ENCODE results near the gene POLE.

Gene POLE

GRCh38 chr12:132718644-132719043, 31.5 kb upstream of the POLE start:
- Histone ChIP-seq H3K9me3 (ENCODE audit: control insufficient read depth, insufficient read depth, low read length) (no peaks in the 10 kb centered on the region), H3K4me3 (ENCODE audit: low read length) (no peak overlapping the region), H3K4me1 (ENCODE audit: control insufficient read depth, low read length) (no peaks in the 10 kb centered on the region), H3K9me2 (replicated peaks; ENCODE audit: control insufficient read depth, low read length) (no peaks in the 10 kb centered on the region), H3K4me2 (ENCODE audit: low read length) (no peak overlapping the region), H3F3A (ENCODE audit: control insufficient read depth, insufficient read depth) (peaks cover 16% of the 10 kb centered on the region), H3K79me2 (ENCODE audit: control insufficient read depth, low read length) (peaks cover 61% of the 10 kb centered on the region), H3K27ac (ENCODE audit: low read depth, low read length) (no peak overlapping the region), H3K27me3 (ENCODE audit: control insufficient read depth, low read length) (no peaks in the 10 kb centered on the region), H4K20me1 (ENCODE audit: control insufficient read depth, insufficient read depth, low read depth, low read length) (peaks cover 14% of the 10 kb centered on the region; the same call in 1 of the 2 replicates), H3K36me3 (ENCODE audit: control insufficient read depth, low read length) (peaks cover 85% of the 10 kb centered on the region)
- TF ChIP-seq EZH2phosphoT487 (IDR thresholded peaks at IDR 0.05; ENCODE audit: borderline replicate concordance, low read length) = no peak
- TF ChIP-seq CTCF (IDR thresholded peaks at IDR 0.05; ENCODE audit: low read depth, low read length, poor library complexity, severe bottlenecking) = no peak

DNA sequence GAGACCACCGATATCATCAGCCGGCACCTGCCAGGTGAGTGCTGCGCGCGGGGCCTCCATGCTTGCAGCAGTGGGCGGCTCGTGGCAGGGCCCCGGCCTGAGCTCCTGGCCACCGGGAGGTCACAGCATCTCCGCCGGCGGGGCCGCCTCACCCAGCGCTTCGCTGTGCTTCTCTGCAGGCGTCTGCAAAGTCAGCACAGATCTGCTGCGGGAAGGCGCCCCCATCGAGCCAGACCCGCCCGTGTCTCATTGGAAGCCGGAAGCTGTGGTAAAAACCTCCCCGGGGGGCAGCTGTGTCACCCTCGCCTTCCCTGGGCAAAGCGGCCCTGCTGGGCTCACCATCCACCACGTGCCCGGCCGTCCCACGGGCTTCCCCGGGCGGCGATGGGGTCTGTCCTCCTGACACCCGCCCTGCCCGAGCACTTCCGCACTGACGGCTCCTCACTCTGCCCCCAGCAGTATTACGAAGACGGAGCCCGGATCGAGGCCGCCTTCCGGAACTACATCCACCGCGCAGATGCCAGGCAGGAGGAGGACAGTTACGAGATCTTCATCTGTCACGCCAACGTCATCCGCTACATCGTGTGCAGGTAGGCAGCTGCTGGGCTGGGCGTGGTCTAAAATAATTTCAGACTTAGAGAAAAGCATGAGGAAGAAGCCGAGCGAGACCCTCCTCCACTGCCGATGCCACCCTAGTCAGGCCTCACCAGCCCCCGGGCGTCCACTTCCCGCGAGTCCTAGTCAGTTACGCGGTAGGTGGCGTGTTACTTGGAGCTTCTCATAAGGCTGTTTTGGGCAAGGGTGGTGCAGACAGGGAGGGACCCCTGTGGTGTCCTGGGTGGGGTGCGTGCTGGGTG, 30.6 kb upstream of the POLE start:
- Histone ChIP-seq H3K4me3 (ENCODE audit: low read length) (no peak overlapping the region), H3K9me3 (ENCODE audit: control insufficient read depth, insufficient read depth, low read length) (no peaks in the 10 kb centered on the region), H3K36me3 (ENCODE audit: control insufficient read depth, low read length) (peaks cover 85% of the 10 kb centered on the region), H3K4me1 (ENCODE audit: control insufficient read depth, low read length) (peaks cover 7% of the 10 kb centered on the region; the same call in 1 of the 2 replicates), H3K27me3 (ENCODE audit: control insufficient read depth, low read length) (no peaks in the 10 kb centered on the region), H3K9me2 (replicated peaks; ENCODE audit: control insufficient read depth, low read length) (no peaks in the 10 kb centered on the region), H3K4me2 (ENCODE audit: low read length) (no peak overlapping the region), H4K20me1 (ENCODE audit: control insufficient read depth, insufficient read depth, low read depth, low read length) (peaks cover 18% of the 10 kb centered on the region; the same call in 1 of the 2 replicates), H3K79me2 (ENCODE audit: control insufficient read depth, low read length) (peaks cover 62% of the 10 kb centered on the region), H3F3A (ENCODE audit: control insufficient read depth, insufficient read depth) (peaks cover 15% of the 10 kb centered on the region), H3K27ac (ENCODE audit: low read depth, low read length) (no peak overlapping the region)
- TF ChIP-seq EZH2phosphoT487 (IDR thresholded peaks at IDR 0.05; ENCODE audit: borderline replicate concordance, low read length) = no peak
- TF ChIP-seq CTCF (IDR thresholded peaks at IDR 0.05; ENCODE audit: low read depth, low read length, poor library complexity, severe bottlenecking) = no peak

DNA sequence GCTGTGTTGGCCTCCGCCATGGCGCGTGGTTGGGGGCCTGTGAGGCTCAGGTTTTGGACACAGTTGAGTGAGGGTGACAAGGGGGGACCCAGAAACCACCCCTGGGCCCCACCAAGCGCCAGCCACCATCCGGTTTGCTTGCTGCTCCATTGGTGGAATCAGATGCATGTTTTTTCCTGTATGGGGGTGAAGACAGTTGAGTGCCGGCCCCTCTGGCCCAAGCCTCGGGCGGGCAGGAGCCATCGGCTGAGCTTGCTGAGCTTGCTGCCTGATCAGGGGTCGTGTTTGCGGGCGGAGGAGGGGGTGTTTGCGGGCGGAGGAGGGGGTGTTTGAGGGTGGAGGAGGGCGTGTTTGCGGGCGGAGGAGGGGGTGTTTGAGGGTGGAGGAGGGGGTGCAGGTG, 29.9 kb upstream of the POLE start:
- TF ChIP-seq CTCF (IDR thresholded peaks at IDR 0.05; ENCODE audit: low read depth, low read length, poor library complexity, severe bottlenecking) = no peak
- no peak for TF ChIP-seq EZH2phosphoT487 (IDR thresholded peaks at IDR 0.05; ENCODE audit: borderline replicate concordance, low read length)
- no peak overlapping the region for H3K4me2 ChIP-seq (ENCODE audit: low read length)
- H4K20me1 ChIP-seq (ENCODE audit: control insufficient read depth, insufficient read depth, low read depth, low read length) = peaks cover 21% of the 10 kb centered on the region; the same call in 1 of the 2 replicates
- no peaks in the 10 kb centered on the region for H3K9me2 ChIP-seq (replicated peaks; ENCODE audit: control insufficient read depth, low read length)
- no peak overlapping the region for H3K27ac ChIP-seq (ENCODE audit: low read depth, low read length)
- H3F3A ChIP-seq (ENCODE audit: control insufficient read depth, insufficient read depth) = peaks cover 14% of the 10 kb centered on the region
- no peaks in the 10 kb centered on the region for H3K27me3 ChIP-seq (ENCODE audit: control insufficient read depth, low read length)
- H3K79me2 ChIP-seq (ENCODE audit: control insufficient read depth, low read length) = peaks cover 69% of the 10 kb centered on the region
- peaks cover 85% of the 10 kb centered on the region for H3K36me3 ChIP-seq (ENCODE audit: control insufficient read depth, low read length)
- H3K4me1 ChIP-seq (ENCODE audit: control insufficient read depth, low read length) = peaks cover 15% of the 10 kb centered on the region; the same call in 1 of the 2 replicates
- no peaks in the 10 kb centered on the region for H3K9me3 ChIP-seq (ENCODE audit: control insufficient read depth, insufficient read depth, low read length)
- no peak overlapping the region for H3K4me3 ChIP-seq (ENCODE audit: low read length)

Measured in DOHH2 (cell line).